Endothelial cell of umbilical vein (primary cell): ENCODE measurements around the gene TENM4. TPM values are rescaled to one million over a fixed set of nuclear protein-coding genes. Genes with fewer than 3 reads are reported as not detected.

Experiments
- BruUV-seq: library from RNA; stranded (reverse); fragments of 400-500 nt; replicated peaks from 2 replicates; lab custom pipeline; 2021; lab: Mats Ljungman, UMichigan
- CTCF ChIA-PET: fragments of 300-600, 350-600 bp; sonication (Branson Sonifier 250); formaldehyde crosslinking; loops from one replicate; lab custom pipeline; 2021; ENCODE audit warnings: antibody characterized with exemption, inconsistent platforms; lab: Charles Lee
- POLR2A ChIA-PET: fragments of 300-600, 350-600 bp; sonication (Branson Sonifier 250); formaldehyde crosslinking; loops from one replicate; lab custom pipeline; 2021; ENCODE audit warnings: antibody characterized with exemption, inconsistent platforms; lab: Charles Lee
- DNase-seq: peaks from one replicate; pipeline ENCODE4 v3.0.0-alpha.2; 2011; ENCODE audit warnings: low read depth, low spot score
- FAIRE-seq: peaks from 2 replicates; lab custom pipeline; 2011; peaks lifted over from hg19 to GRCh38; lab: Jason Lieb, UNC
- H2AFZ ChIP-seq: 2 replicates; pipeline ENCODE4 v1.6.0; 2012; ENCODE audit warnings: low read depth, low read length, control low read depth, inconsistent platforms
- H3K27ac ChIP-seq: 2 replicates; pipeline ENCODE4 v1.5.1; 2011; ENCODE audit warnings: low read depth, mild to moderate bottlenecking, control low read depth, low read length, moderate library complexity; ENCODE audit not compliant: insufficient read depth
- H3K27me3 ChIP-seq, 2 experiments: 2 replicates each; pipeline versions ENCODE4 v1.6.0 to v1.6.1; 2011; ENCODE audit warnings: low read length in 2 of 2, mixed read lengths in 1 of 2; ENCODE audit not compliant: control insufficient read depth in 2 of 2, insufficient read depth in 2 of 2
- H3K36me3 ChIP-seq, 2 experiments: 2 replicates in 1 of 2; 3 replicates in 1 of 2; pipeline ENCODE4 v1.5.1; 2011; ENCODE audit warnings: low read length in 2 of 2, mild to moderate bottlenecking in 1 of 2, moderate library complexity in 1 of 2; ENCODE audit not compliant: control insufficient read depth in 2 of 2, insufficient read depth in 2 of 2; ENCODE audit errors: extremely low read depth in 1 of 2
- H3K4me1 ChIP-seq: 3 replicates; pipeline ENCODE4 v1.5.1; 2011; ENCODE audit warnings: mild to moderate bottlenecking, low read length; ENCODE audit not compliant: control insufficient read depth, insufficient read depth; ENCODE audit errors: extremely low read depth
- H3K4me2 ChIP-seq: 2 replicates; pipeline ENCODE4 v1.6.1; 2011; ENCODE audit warnings: low read length, control low read depth, mixed read lengths; ENCODE audit not compliant: insufficient read depth
- H3K4me3 ChIP-seq, 3 experiments: fragments of 200-600 bp in 1 of 3; sonication (generic), shearing (Covaris generic) in 1 of 3; replicated peaks in 1 of 3; 2 replicates each; pipeline ENCODE4 v1.5.1; 2011 to 2016; ENCODE audit warnings: control low read depth in 3 of 3, low read length in 3 of 3, mild to moderate bottlenecking in 2 of 3, inconsistent platforms in 1 of 3, low read depth in 1 of 3, moderate library complexity in 1 of 3; ENCODE audit not compliant: insufficient read depth in 1 of 3
- H3K79me2 ChIP-seq: 2 replicates; pipeline ENCODE4 v1.6.0; 2012; ENCODE audit warnings: low read length, inconsistent platforms; ENCODE audit not compliant: control insufficient read depth, insufficient read depth
- H3K9ac ChIP-seq: replicated peaks from 2 replicates; pipeline ENCODE3; 2011; ENCODE audit warnings: low read length, control low read depth; ENCODE audit not compliant: insufficient read depth; ENCODE audit errors: extremely low read depth
- H3K9me1 ChIP-seq: replicated peaks from 3 replicates; pipeline ENCODE4 v1.6.0; 2011; ENCODE audit warnings: mild to moderate bottlenecking, low read length; ENCODE audit not compliant: control insufficient read depth, insufficient read depth; ENCODE audit errors: extremely low read depth
- H3K9me3 ChIP-seq: replicated peaks from 2 replicates; pipeline ENCODE4 v1.5.1; 2012; ENCODE audit warnings: low read length, inconsistent platforms; ENCODE audit not compliant: control insufficient read depth, insufficient read depth
- H4K20me1 ChIP-seq: replicated peaks from 2 replicates; pipeline ENCODE3; 2011; ENCODE audit warnings: mild to moderate bottlenecking, low read length; ENCODE audit not compliant: control insufficient read depth, insufficient read depth; ENCODE audit errors: extremely low read depth
- EZH2 ChIP-seq: IDR thresholded peaks from 2 replicates; pipeline ENCODE4 v1.6.1; 2012; ENCODE audit warnings: borderline replicate concordance, low read depth, mild to moderate bottlenecking, moderate library complexity, low read length, inconsistent platforms; ENCODE audit not compliant: severe bottlenecking
- FOS ChIP-seq: IDR thresholded peaks from 2 replicates; pipeline ENCODE4 v1.6.1; 2011; ENCODE audit warnings: mild to moderate bottlenecking, low read length, moderate library complexity, borderline replicate concordance; ENCODE audit not compliant: insufficient read depth
- GATA2 ChIP-seq: IDR thresholded peaks from 2 replicates; pipeline ENCODE4 v1.7.0; 2011; ENCODE audit warnings: low read depth, mild to moderate bottlenecking, moderate library complexity, mixed read lengths, low read length; ENCODE audit not compliant: insufficient read length, insufficient read depth
- JUN ChIP-seq: IDR thresholded peaks from 2 replicates; pipeline ENCODE4 v1.6.1; 2011; ENCODE audit warnings: borderline replicate concordance, low read depth; ENCODE audit not compliant: insufficient read length, insufficient read depth
- MYC ChIP-seq: IDR thresholded peaks from one replicate; pipeline ENCODE4 v1.6.1; 2011; ENCODE audit warnings: mild to moderate bottlenecking, low read depth, low read length
- POLR2A ChIP-seq: IDR thresholded peaks from 2 replicates; pipeline ENCODE4 v1.6.1; 2012; ENCODE audit warnings: low read depth, mild to moderate bottlenecking, control low read depth, low read length
- POLR2AphosphoS5 ChIP-seq: IDR thresholded peaks from 2 replicates; pipeline ENCODE4 v1.6.1; 2012; ENCODE audit warnings: low read depth, mild to moderate bottlenecking, control low read depth, low read length, moderate library complexity; ENCODE audit not compliant: insufficient read depth
- dilution Hi-C: fragments of 300-500 bp; cut with MboI; formaldehyde crosslinking; loops from one replicate; pipeline ENCODE4 v1.15.0; 2019; ENCODE audit warnings: low sequenced_read_pairs; ENCODE audit not compliant: extremely low pct_ligation_motif_present
- intact Hi-C: fragments of 100-400 bp; cut with micrococcal nuclease; formaldehyde crosslinking; loops from one replicate; pipeline ENCODE4 v1.10.0; 2022
- polyA plus RNA-seq, 4 experiments: library from polyadenylated mRNA; depleted of rRNA in 3 of 4; stranded (reverse) in 3 of 4; unstranded in 1 of 4; fragments of >200 nt; gene quantifications; 2 replicates each; pipeline versions ENCODE4 v1.2.1 to v1.2.3, GENCODE V29; 2011 to 2012; ENCODE audit warnings: missing spikeins in 1 of 4
- total RNA-seq: library from RNA; stranded (reverse); gene quantifications from 2 replicates; pipeline ENCODE4 v1.2.3, GENCODE V29; 2021
- TF ChIP-seq, protein P1 (sequence below), 2 donors: IDR thresholded peaks; 1 replicate in 1 of 2; 2 replicates in 1 of 2; pipeline ENCODE4 v1.5.1; 2011; ENCODE audit warnings: low read length in 2 of 2, mild to moderate bottlenecking in 2 of 2, moderate library complexity in 2 of 2, control low read depth in 1 of 2, inconsistent platforms in 1 of 2, low read depth in 1 of 2; ENCODE audit not compliant: insufficient read depth in 1 of 2; ENCODE audit errors: extremely low read depth in 1 of 2
- TF ChIP-seq, protein P2 (sequence below): IDR thresholded peaks from 2 replicates; pipeline ENCODE4 v1.6.1; 2011; ENCODE audit not compliant: insufficient read depth, insufficient read length

TENM4 gene
- total and polyA plus RNA-seq, 2 donors (not counting 3 experiments of a cell fraction or from before 2014, with no cell fraction given): 0.06 to 0.27 TPM

- no peak overlapping the region for H3K27ac ChIP-seq
- FAIRE-seq: no peak
- H3K4me3 ChIP-seq: no peak overlapping the region
- BruUV-seq: no TSS peak
- H3K9me1 ChIP-seq: no peaks in the 10 kb centered on the region
- no peak overlapping the region for H3K9ac ChIP-seq
- dilution Hi-C loops: no loop called here
- CTCF ChIA-PET: no interaction called here
- DNase-seq: no peak
- TF ChIP-seq POLR2A (no peak), FOS (no peak), EZH2 (no peak), POLR2AphosphoS5 (no peak), GATA2 (no peak), MYC (no peak), JUN (no peak)
- TF ChIP-seq, protein P1, sequence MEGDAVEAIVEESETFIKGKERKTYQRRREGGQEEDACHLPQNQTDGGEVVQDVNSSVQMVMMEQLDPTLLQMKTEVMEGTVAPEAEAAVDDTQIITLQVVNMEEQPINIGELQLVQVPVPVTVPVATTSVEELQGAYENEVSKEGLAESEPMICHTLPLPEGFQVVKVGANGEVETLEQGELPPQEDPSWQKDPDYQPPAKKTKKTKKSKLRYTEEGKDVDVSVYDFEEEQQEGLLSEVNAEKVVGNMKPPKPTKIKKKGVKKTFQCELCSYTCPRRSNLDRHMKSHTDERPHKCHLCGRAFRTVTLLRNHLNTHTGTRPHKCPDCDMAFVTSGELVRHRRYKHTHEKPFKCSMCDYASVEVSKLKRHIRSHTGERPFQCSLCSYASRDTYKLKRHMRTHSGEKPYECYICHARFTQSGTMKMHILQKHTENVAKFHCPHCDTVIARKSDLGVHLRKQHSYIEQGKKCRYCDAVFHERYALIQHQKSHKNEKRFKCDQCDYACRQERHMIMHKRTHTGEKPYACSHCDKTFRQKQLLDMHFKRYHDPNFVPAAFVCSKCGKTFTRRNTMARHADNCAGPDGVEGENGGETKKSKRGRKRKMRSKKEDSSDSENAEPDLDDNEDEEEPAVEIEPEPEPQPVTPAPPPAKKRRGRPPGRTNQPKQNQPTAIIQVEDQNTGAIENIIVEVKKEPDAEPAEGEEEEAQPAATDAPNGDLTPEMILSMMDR (IDR thresholded peaks at IDR 0.05; ENCODE audit: extremely low read depth in 1 of 2, insufficient read depth in 1 of 2, low read depth in 1 of 2, low read length in 2 of 2): no peak
- TF ChIP-seq, protein P2, sequence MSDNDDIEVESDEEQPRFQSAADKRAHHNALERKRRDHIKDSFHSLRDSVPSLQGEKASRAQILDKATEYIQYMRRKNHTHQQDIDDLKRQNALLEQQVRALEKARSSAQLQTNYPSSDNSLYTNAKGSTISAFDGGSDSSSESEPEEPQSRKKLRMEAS: no peak
- no peaks in the 10 kb centered on the region for H3K9me3 ChIP-seq
- no peaks in the 10 kb centered on the region for H3K36me3 ChIP-seq
- no peak overlapping the region for H3K4me2 ChIP-seq
- no peaks in the 10 kb centered on the region for H3K79me2 ChIP-seq
- POLR2A ChIA-PET: no interaction called here
- no peaks in the 10 kb centered on the region for H3K27me3 ChIP-seq
- intact Hi-C loops: no loop called here
- H3K4me1 ChIP-seq: no peaks in the 10 kb centered on the region
- H4K20me1 ChIP-seq: no peaks in the 10 kb centered on the region
- H2AFZ ChIP-seq: no peak overlapping the region
Observed at GRCh38 chr11:79195209-79195608, 245.6 kb downstream of the TENM4 start.
